ENCODE results near the gene HDGFL1.

HDGFL1 gene

GRCh38 chr6:22605736-22606135, 36.4 kb downstream of the HDGFL1 start:
- no peak overlapping the region for H3K4me3 ChIP-seq (ENCODE audit: low read length)
- no peak for DNase-seq (ENCODE audit: low read depth)
- TF ChIP-seq CTCF (conservative IDR thresholded peaks at IDR 0.05; ENCODE audit: low read depth, low read length) = no peak

DNA sequence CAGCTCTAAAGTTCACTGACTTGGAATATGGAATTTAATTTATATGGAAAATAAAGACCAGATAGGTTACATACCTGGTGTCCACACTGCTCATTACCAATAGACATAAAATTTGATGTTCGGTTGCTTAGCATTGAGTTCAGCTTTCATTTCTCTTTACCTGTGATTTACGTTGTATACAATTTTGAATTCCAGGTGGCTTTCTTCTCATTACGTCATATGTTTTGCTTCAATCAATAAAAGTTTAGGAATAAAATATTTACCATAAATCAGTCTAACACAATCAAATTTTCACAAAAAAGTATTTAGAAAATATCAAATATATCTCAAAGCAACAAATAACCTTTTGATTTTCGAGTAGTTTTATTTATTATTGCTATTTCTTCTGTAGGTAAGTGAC, 40.8 kb downstream of the HDGFL1 start:
- no peak for TF ChIP-seq CTCF (conservative IDR thresholded peaks at IDR 0.05; ENCODE audit: low read depth, low read length)
- no peak overlapping the region for H3K4me3 ChIP-seq (ENCODE audit: low read length)
- no peak for DNase-seq (ENCODE audit: low read depth)

- no peak for TF ChIP-seq CTCF (conservative IDR thresholded peaks at IDR 0.05; ENCODE audit: low read depth, low read length)
- peak; percentile 34 for DNase-seq (ENCODE audit: low read depth)
- H3K4me3 ChIP-seq (ENCODE audit: low read length) = no peak overlapping the region
Measured at GRCh38 chr6:22612236-22612635, 42.9 kb downstream of the HDGFL1 start.

DNA sequence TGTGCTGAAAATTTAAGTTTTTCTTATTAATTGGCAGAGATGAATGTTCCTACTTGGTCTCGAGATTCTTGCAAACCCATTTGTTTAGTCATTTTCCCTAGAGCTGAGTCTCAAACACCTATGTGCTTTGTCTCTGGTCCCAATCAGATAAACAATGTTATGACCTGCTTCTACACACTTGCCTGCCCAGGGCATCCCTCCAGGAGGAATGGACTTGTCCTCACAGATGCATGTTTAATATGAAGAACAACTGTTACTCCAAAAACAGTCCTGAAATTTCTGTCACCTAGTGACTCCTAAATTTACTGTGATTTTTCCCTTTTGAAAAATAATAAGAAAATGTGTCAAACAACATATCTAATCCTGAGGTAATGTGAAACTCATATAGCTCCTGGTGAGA, 43.7 kb downstream of the HDGFL1 start:
- no peak overlapping the region for H3K4me3 ChIP-seq (ENCODE audit: low read length)
- DNase-seq (ENCODE audit: low read depth) = no peak
- TF ChIP-seq CTCF (conservative IDR thresholded peaks at IDR 0.05; ENCODE audit: low read depth, low read length) = no peak

- no peak for TF ChIP-seq CTCF (conservative IDR thresholded peaks at IDR 0.05; ENCODE audit: low read depth, low read length)
- no peak overlapping the region for H3K4me3 ChIP-seq (ENCODE audit: low read length)
- DNase-seq (ENCODE audit: low read depth) = peak; percentile 69
Measured at GRCh38 chr6:22613695-22614094, 44.3 kb downstream of the HDGFL1 start.

DNA sequence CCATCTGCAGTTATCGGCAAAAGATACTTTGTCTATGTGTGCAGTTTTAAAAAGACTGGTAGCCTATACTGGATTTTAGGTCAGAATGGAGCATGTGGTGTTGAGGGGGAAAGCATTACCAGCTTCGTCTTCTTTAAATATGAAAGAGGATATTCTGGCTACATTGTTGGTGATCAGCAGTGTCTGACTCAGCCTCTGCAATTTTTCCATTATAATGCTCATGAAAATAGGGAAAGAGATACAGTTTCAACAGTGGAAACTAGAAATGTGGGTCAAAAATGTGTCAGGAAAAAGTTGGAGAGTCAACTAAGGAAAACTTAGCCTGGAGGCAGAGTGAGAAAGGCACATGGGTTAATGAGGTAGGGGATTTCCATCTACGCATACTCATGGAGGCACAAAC, 45.2 kb downstream of the HDGFL1 start:
- H3K4me3 ChIP-seq (ENCODE audit: low read length) = no peak overlapping the region
- no peak for DNase-seq (ENCODE audit: low read depth)

GRCh38 chr6:22621028-22621427, 51.7 kb downstream of the HDGFL1 start:
- no peak for DNase-seq (ENCODE audit: low read depth)
- no peak for TF ChIP-seq CTCF (conservative IDR thresholded peaks at IDR 0.05; ENCODE audit: low read depth, low read length)
- H3K4me3 ChIP-seq (ENCODE audit: low read length) = no peak overlapping the region

More for the DNA sequence above, 45.2 kb downstream of the HDGFL1 start:
- no peak for TF ChIP-seq CTCF (conservative IDR thresholded peaks at IDR 0.05; ENCODE audit: low read depth, low read length)

Data from retinal pigment epithelial cell (primary cell).